Endothelial cell of umbilical vein (primary cell): Measurements from ENCODE around the gene TRABD.

ENCODE experiments used
- EZH2 ChIP-seq: IDR thresholded peaks from 2 replicates; pipeline ENCODE4 v1.6.1; 2012; ENCODE audit warnings: borderline replicate concordance, low read depth, mild to moderate bottlenecking, moderate library complexity, low read length, inconsistent platforms; ENCODE audit not compliant: severe bottlenecking
- FOS ChIP-seq: IDR thresholded peaks from 2 replicates; pipeline ENCODE4 v1.6.1; 2011; ENCODE audit warnings: mild to moderate bottlenecking, low read length, moderate library complexity, borderline replicate concordance; ENCODE audit not compliant: insufficient read depth
- JUN ChIP-seq: IDR thresholded peaks from 2 replicates; pipeline ENCODE4 v1.6.1; 2011; ENCODE audit warnings: borderline replicate concordance, low read depth; ENCODE audit not compliant: insufficient read length, insufficient read depth
- MYC ChIP-seq: IDR thresholded peaks from one replicate; pipeline ENCODE4 v1.6.1; 2011; ENCODE audit warnings: mild to moderate bottlenecking, low read depth, low read length
- POLR2A ChIP-seq: IDR thresholded peaks from 2 replicates; pipeline ENCODE4 v1.6.1; 2012; ENCODE audit warnings: low read depth, mild to moderate bottlenecking, control low read depth, low read length
- POLR2AphosphoS5 ChIP-seq: IDR thresholded peaks from 2 replicates; pipeline ENCODE4 v1.6.1; 2012; ENCODE audit warnings: low read depth, mild to moderate bottlenecking, control low read depth, low read length, moderate library complexity; ENCODE audit not compliant: insufficient read depth
- TF ChIP-seq, protein P1 (sequence below), 2 donors: IDR thresholded peaks; 1 replicate in 1 of 2; 2 replicates in 1 of 2; pipeline ENCODE4 v1.5.1; 2011; ENCODE audit warnings: low read length in 2 of 2, mild to moderate bottlenecking in 2 of 2, moderate library complexity in 2 of 2, control low read depth in 1 of 2, inconsistent platforms in 1 of 2, low read depth in 1 of 2; ENCODE audit not compliant: insufficient read depth in 1 of 2; ENCODE audit errors: extremely low read depth in 1 of 2
- TF ChIP-seq, protein P2 (sequence below): IDR thresholded peaks from 2 replicates; pipeline ENCODE4 v1.6.1; 2011; ENCODE audit not compliant: insufficient read depth, insufficient read length

- TF ChIP-seq, protein P1, sequence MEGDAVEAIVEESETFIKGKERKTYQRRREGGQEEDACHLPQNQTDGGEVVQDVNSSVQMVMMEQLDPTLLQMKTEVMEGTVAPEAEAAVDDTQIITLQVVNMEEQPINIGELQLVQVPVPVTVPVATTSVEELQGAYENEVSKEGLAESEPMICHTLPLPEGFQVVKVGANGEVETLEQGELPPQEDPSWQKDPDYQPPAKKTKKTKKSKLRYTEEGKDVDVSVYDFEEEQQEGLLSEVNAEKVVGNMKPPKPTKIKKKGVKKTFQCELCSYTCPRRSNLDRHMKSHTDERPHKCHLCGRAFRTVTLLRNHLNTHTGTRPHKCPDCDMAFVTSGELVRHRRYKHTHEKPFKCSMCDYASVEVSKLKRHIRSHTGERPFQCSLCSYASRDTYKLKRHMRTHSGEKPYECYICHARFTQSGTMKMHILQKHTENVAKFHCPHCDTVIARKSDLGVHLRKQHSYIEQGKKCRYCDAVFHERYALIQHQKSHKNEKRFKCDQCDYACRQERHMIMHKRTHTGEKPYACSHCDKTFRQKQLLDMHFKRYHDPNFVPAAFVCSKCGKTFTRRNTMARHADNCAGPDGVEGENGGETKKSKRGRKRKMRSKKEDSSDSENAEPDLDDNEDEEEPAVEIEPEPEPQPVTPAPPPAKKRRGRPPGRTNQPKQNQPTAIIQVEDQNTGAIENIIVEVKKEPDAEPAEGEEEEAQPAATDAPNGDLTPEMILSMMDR (IDR thresholded peaks at IDR 0.05; ENCODE audit: extremely low read depth in 1 of 2, insufficient read depth in 1 of 2, low read depth in 1 of 2, low read length in 2 of 2): no peak
- TF ChIP-seq EZH2: no peak
- no peak for TF ChIP-seq POLR2AphosphoS5
- TF ChIP-seq POLR2A: no peak
- TF ChIP-seq JUN: no peak
- no peak for TF ChIP-seq MYC
- TF ChIP-seq, protein P2, sequence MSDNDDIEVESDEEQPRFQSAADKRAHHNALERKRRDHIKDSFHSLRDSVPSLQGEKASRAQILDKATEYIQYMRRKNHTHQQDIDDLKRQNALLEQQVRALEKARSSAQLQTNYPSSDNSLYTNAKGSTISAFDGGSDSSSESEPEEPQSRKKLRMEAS: no peak
- no peak for TF ChIP-seq FOS
Observed at GRCh38 chr22:50218153-50218995, 32.7 kb downstream of the TRABD start.
